Measurements from ENCODE around the gene CENPW. TPM values are rescaled to one million over a fixed set of nuclear protein-coding genes. Genes with fewer than 3 reads are reported as not detected.

The CENPW gene
- total and polyA plus RNA-seq, 12 donors: 1.1 to 11.5 (median 5.4) TPM; not detected in 1

- H3K36me3 ChIP-seq (replicated peaks in 1 of 2): no peaks in the 10 kb centered on the region
- H3K27ac ChIP-seq: no peak overlapping the region
- H3K4me1 ChIP-seq (replicated peaks in 1 of 2): no peaks in the 10 kb centered on the region
- no peaks in the 10 kb centered on the region for H3K27me3 ChIP-seq
- intact Hi-C loops (cut with DNase I): no loop called here
- no peak for DNase-seq
- no peak for TF ChIP-seq POLR2A (IDR thresholded peaks at IDR 0.05)
- TF ChIP-seq CTCF (IDR thresholded peaks at IDR 0.05): no peak
- no peak overlapping the region for H3K4me3 ChIP-seq
- H3K9me3 ChIP-seq (replicated peaks in 1 of 3): no peaks in the 10 kb centered on the region
Measured at GRCh38 chr6:126300735-126301134, 39.2 kb upstream of the CENPW start.

- Histone ChIP-seq H3K9me3 (replicated peaks in 1 of 3) (no peaks in the 10 kb centered on the region), H3K27ac (no peak overlapping the region), H3K27me3 (no peaks in the 10 kb centered on the region), H3K36me3 (replicated peaks in 1 of 2) (no peaks in the 10 kb centered on the region), H3K4me3 (no peak overlapping the region), H3K4me1 (replicated peaks in 1 of 2) (no peaks in the 10 kb centered on the region)
- TF ChIP-seq POLR2A (IDR thresholded peaks at IDR 0.05): no peak
- intact Hi-C loops (cut with DNase I): no loop called here
- no peak for DNase-seq
Measured at GRCh38 chr6:126302191-126302590, 37.7 kb upstream of the CENPW start.

- Histone ChIP-seq H3K27me3 (no peaks in the 10 kb centered on the region), H3K4me3 (no peak overlapping the region), H3K9me3 (replicated peaks in 1 of 3) (no peaks in the 10 kb centered on the region), H3K36me3 (replicated peaks in 1 of 2) (no peaks in the 10 kb centered on the region), H3K4me1 (replicated peaks in 1 of 2) (no peaks in the 10 kb centered on the region), H3K27ac (no peak overlapping the region)
- no peak for DNase-seq
- intact Hi-C loops (cut with DNase I): no loop called here
- TF ChIP-seq CTCF (IDR thresholded peaks at IDR 0.05) (no peak), POLR2A (IDR thresholded peaks at IDR 0.05) (no peak)
- 57 to 75% (median 66%) methylated on average over 2 of the region's 2 CpGs for WGBS, 4 donors
Measured at GRCh38 chr6:126307849-126308248, 32.1 kb upstream of the CENPW start.

GRCh38 chr6:126308362-126308761 lies 31.6 kb upstream of the CENPW start:
- H3K4me1 ChIP-seq (replicated peaks in 1 of 2): no peaks in the 10 kb centered on the region
- TF ChIP-seq POLR2A (IDR thresholded peaks at IDR 0.05) (no peak), CTCF (IDR thresholded peaks at IDR 0.05) (no peak)

GRCh38 chr6:126312013-126312665 lies 27.8 kb upstream of the CENPW start:
- Histone ChIP-seq H3K27me3 (no peaks in the 10 kb centered on the region), H3K36me3 (replicated peaks in 1 of 2) (no peaks in the 10 kb centered on the region), H3K4me3 (no peak overlapping the region), H3K27ac (no peak overlapping the region), H3K4me1 (replicated peaks in 1 of 2) (no peaks in the 10 kb centered on the region), H3K9me3 (replicated peaks in 1 of 3) (no peaks in the 10 kb centered on the region)
- peak in 3 of 6 experiments; percentile 11 to 25 (median 18) for TF ChIP-seq CTCF (IDR thresholded peaks at IDR 0.05)
- TF ChIP-seq POLR2A (IDR thresholded peaks at IDR 0.05): no peak
- no peak for DNase-seq
- WGBS, 4 donors: 89 to 96% (median 91%) methylated on average over 1 of the region's 1 CpG
- intact Hi-C loops (cut with DNase I): no loop called here

More at GRCh38 chr6:126308362-126308761, 31.6 kb upstream of the CENPW start:
- Histone ChIP-seq H3K36me3 (replicated peaks in 1 of 2) (no peaks in the 10 kb centered on the region), H3K9me3 (replicated peaks in 1 of 3) (no peaks in the 10 kb centered on the region), H3K4me3 (no peak overlapping the region), H3K27ac (no peak overlapping the region), H3K27me3 (no peaks in the 10 kb centered on the region)
- WGBS, 4 donors: 88 to 91% (median 90%) methylated on average over 3 of the region's 3 CpGs
- no peak for DNase-seq
- intact Hi-C loops (cut with DNase I): no loop called here

Data from adrenal gland (tissue), 12 donors.